Measurements from ENCODE around the gene TLCD5. TPM values are rescaled to one million over a fixed set of nuclear protein-coding genes. Genes with fewer than 3 reads are reported as not detected.

TLCD5 gene
- total RNA-seq, 4 donors from 2014 or later, result 0.23 to 3.2 (median 0.43) TPM

DNA sequence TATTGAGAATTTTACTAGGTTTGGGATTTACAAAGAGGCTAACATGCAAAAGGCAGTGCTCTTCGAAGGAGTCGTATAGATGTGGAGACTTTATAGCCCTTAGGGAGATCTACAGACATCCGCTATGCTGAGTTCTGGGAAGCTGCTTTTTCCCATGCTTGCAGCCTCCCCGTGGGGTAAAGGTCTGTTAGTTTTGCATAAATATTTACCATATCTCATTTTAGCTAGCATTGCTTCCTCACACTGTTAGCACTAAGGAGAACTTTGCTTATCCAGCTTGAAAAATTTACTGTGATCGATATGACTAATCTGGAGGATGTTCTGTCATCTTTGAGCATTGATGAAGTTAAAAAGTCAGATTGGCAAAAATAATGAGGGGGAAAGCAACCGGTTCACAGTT, 29.7 kb downstream of the TLCD5 start:
- Histone ChIP-seq H3K27me3 (no peaks in the 10 kb centered on the region), H3K4me1 (peaks cover 0 to 48% (median 3%) of the 10 kb centered on the region in 3 donors), H3K27ac (no peak overlapping the region), H3K36me3 (no peaks in the 10 kb centered on the region), H3K9me3 (no peaks in the 10 kb centered on the region), H3K4me3 (no peak overlapping the region)
- intact Hi-C loops (cut with DNase I), result no loop called here
- DNase-seq, result no peak
- no peak for TF ChIP-seq POLR2A (IDR thresholded peaks at IDR 0.05)
- TF ChIP-seq, protein P1, sequence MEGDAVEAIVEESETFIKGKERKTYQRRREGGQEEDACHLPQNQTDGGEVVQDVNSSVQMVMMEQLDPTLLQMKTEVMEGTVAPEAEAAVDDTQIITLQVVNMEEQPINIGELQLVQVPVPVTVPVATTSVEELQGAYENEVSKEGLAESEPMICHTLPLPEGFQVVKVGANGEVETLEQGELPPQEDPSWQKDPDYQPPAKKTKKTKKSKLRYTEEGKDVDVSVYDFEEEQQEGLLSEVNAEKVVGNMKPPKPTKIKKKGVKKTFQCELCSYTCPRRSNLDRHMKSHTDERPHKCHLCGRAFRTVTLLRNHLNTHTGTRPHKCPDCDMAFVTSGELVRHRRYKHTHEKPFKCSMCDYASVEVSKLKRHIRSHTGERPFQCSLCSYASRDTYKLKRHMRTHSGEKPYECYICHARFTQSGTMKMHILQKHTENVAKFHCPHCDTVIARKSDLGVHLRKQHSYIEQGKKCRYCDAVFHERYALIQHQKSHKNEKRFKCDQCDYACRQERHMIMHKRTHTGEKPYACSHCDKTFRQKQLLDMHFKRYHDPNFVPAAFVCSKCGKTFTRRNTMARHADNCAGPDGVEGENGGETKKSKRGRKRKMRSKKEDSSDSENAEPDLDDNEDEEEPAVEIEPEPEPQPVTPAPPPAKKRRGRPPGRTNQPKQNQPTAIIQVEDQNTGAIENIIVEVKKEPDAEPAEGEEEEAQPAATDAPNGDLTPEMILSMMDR (IDR thresholded peaks at IDR 0.05), result no peak
- WGBS, 2 donors, result 68 to 70% methylated on average over 6 of the region's 6 CpGs

DNA sequence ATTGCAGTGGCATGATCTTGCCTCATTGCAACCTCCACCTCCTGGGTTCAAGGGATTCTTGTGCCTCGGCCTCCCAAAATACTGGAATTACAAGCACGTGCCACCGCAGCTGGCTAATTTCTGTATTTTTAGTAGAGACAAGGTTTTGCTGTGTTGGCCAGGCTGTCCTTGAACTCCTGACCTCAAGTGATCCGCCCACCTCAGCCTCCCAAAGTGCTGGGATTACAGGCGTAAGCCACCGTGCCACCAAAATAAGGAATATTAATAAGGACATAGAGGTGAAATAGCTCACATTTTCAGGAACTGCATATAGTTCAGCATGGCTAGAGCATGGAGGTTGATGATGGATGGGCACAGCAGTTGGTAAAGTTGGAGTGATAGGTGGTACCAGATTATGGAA, 32.5 kb downstream of the TLCD5 start:
- TF ChIP-seq, protein P1 (IDR thresholded peaks at IDR 0.05), result no peak
- no peak for TF ChIP-seq POLR2A (IDR thresholded peaks at IDR 0.05)
- no peaks in the 10 kb centered on the region for H3K27me3 ChIP-seq
- no peaks in the 10 kb centered on the region for H3K36me3 ChIP-seq
- intact Hi-C loops (cut with DNase I), result no loop called here
- H3K4me1 ChIP-seq, result peaks cover 0 to 26% (median under 1%) of the 10 kb centered on the region in 3 donors
- H3K4me3 ChIP-seq, result no peak overlapping the region
- DNase-seq, result no peak
- no peak overlapping the region for H3K27ac ChIP-seq
- 90 to 94% methylated on average over 6 of the region's 6 CpGs for WGBS, 2 donors
- H3K9me3 ChIP-seq, result no peaks in the 10 kb centered on the region

DNA sequence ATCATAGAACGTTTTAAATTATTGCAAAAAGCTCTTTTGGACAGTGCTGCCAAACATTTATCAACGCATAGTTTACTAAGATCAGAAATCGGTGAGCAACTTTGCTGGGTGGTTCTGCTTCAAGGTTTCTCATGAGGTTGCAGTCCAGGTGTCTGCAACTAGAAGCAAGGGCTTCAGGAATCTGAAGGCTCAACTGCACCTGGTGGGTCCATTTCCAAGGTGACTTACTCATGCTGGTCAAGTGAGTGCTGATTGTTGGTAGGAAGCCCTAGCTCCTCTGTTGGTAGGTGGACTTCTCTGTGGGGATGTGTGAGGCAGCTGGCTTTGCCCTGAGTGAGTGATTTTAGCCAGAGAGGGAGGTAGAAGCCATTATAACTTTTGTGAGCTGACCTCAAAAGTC, 33.6 kb downstream of the TLCD5 start:
- TF ChIP-seq POLR2A (IDR thresholded peaks at IDR 0.05), result no peak
- TF ChIP-seq, protein P1 (IDR thresholded peaks at IDR 0.05), result no peak
- intact Hi-C loops (cut with DNase I), result no loop called here

DNA sequence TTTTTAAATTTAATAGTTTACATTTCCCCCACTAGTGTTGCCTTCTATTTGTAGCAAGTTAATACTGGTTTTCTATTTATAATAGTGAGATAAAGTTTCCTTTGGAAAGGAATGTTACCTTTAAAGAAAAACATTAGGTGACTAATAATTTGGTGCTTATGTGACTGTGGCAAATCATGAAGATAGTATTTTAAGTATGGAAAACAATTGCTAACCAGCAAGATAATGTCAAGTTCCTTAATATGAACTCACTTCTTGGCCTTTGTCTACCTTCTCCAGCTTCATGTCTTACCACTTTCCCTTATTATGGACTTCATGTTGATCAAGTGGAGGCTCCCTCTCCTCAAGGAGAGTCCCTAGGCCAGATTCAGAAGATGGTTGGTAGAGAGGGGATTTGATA, 38.3 kb downstream of the TLCD5 start:
- no peaks in the 10 kb centered on the region for H3K27me3 ChIP-seq
- DNase-seq, result no peak
- no peak for TF ChIP-seq POLR2A (IDR thresholded peaks at IDR 0.05)
- TF ChIP-seq, protein P1 (IDR thresholded peaks at IDR 0.05), result no peak
- intact Hi-C loops (cut with DNase I), result no loop called here
- no peaks in the 10 kb centered on the region for H3K9me3 ChIP-seq
- no peaks in the 10 kb centered on the region for H3K36me3 ChIP-seq
- peaks cover 0 to 6% (median 3%) of the 10 kb centered on the region in 3 donors for H3K4me1 ChIP-seq
- H3K4me3 ChIP-seq, result no peak overlapping the region
- no peak overlapping the region for H3K27ac ChIP-seq

More for the DNA sequence above, 33.6 kb downstream of the TLCD5 start:
- Histone ChIP-seq H3K4me3 (no peak overlapping the region), H3K9me3 (no peaks in the 10 kb centered on the region), H3K36me3 (no peaks in the 10 kb centered on the region), H3K4me1 (peaks cover 0 to 23% (median 3%) of the 10 kb centered on the region in 3 donors), H3K27ac (no peak overlapping the region), H3K27me3 (no peaks in the 10 kb centered on the region)
- 90 to 91% methylated on average over 3 of the region's 3 CpGs for WGBS, 2 donors
- no peak for DNase-seq

DNA sequence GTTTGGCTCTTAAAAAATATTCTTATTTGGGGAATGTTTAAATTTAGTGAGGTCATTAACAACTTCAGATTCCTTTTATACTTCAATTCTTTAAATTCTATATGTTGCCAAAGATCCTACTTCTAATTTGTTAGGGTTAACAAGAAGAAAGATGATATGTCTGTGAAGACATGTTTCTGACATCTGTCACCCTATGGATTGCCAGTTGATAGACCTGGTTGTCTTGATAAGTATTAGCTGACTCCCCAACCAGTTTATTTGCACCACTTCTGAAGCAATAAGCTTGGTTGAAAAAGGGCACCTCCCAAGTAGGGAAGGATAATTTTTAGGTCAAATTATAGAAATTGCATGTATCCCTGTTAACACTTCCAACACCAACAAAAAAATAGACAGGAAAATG, 40.4 kb downstream of the TLCD5 start:
- Histone ChIP-seq H3K27me3 (no peaks in the 10 kb centered on the region), H3K4me1 (peaks cover 0 to 7% (median 3%) of the 10 kb centered on the region in 3 donors), H3K27ac (no peak overlapping the region), H3K9me3 (no peaks in the 10 kb centered on the region), H3K36me3 (no peaks in the 10 kb centered on the region), H3K4me3 (no peak overlapping the region)
- TF ChIP-seq POLR2A (IDR thresholded peaks at IDR 0.05), result no peak
- TF ChIP-seq, protein P1 (IDR thresholded peaks at IDR 0.05), result no peak
- intact Hi-C loops (cut with DNase I), result no loop called here
- DNase-seq, result no peak
